ENCODE measurements around the gene SFSWAP. TPM values are rescaled to one million over a fixed set of nuclear protein-coding genes. Genes with fewer than 3 reads are reported as not detected.
A peak's percentile ranks its signal among the peaks of the same experiment; 100 is the strongest.

The SFSWAP gene
- total RNA-seq, 4 donors from 2014 or later = 47.3 to 169 (median 75.6) TPM

- peak in 1 of 3 donors; percentile 24 for DNase-seq
- no peaks in the 10 kb centered on the region for H3K4me1 ChIP-seq
- no peak overlapping the region for H3K4me3 ChIP-seq
- no peaks in the 10 kb centered on the region for H3K27me3 ChIP-seq
- TF ChIP-seq POLR2A (IDR thresholded peaks at IDR 0.05) = no peak
- no peak for TF ChIP-seq CTCF (IDR thresholded peaks at IDR 0.05)
- no peaks in the 10 kb centered on the region for H3K9me3 ChIP-seq
- no peak overlapping the region for H3K27ac ChIP-seq
- H3K36me3 ChIP-seq = no peaks in the 10 kb centered on the region
Observed at GRCh38 chr12:131693149-131693548, 17.7 kb upstream of the SFSWAP start.

- no peak overlapping the region for H3K4me3 ChIP-seq
- H3K9me3 ChIP-seq = no peaks in the 10 kb centered on the region
- H3K4me1 ChIP-seq = no peaks in the 10 kb centered on the region
- no peak for DNase-seq
- no peaks in the 10 kb centered on the region for H3K27me3 ChIP-seq
- H3K27ac ChIP-seq = no peak overlapping the region
- TF ChIP-seq CTCF (IDR thresholded peaks at IDR 0.05) (no peak), POLR2A (IDR thresholded peaks at IDR 0.05) (no peak)
- no peaks in the 10 kb centered on the region for H3K36me3 ChIP-seq
Observed at GRCh38 chr12:131694116-131694838, 16.6 kb upstream of the SFSWAP start.

GRCh38 chr12:131695968-131696367 lies 14.9 kb upstream of the SFSWAP start:
- H3K36me3 ChIP-seq = no peaks in the 10 kb centered on the region
- no peak overlapping the region for H3K4me3 ChIP-seq
- peak in 1 of 3 donors; percentile 25 for DNase-seq
- H3K9me3 ChIP-seq = no peaks in the 10 kb centered on the region
- no peak for TF ChIP-seq POLR2A (IDR thresholded peaks at IDR 0.05)
- no peak for TF ChIP-seq CTCF (IDR thresholded peaks at IDR 0.05)
- H3K4me1 ChIP-seq = no peaks in the 10 kb centered on the region
- H3K27ac ChIP-seq = no peak overlapping the region
- H3K27me3 ChIP-seq = no peaks in the 10 kb centered on the region

GRCh38 chr12:131698286-131698685 lies 12.6 kb upstream of the SFSWAP start:
- no peak overlapping the region for H3K27ac ChIP-seq
- no peaks in the 10 kb centered on the region for H3K36me3 ChIP-seq
- no peak overlapping the region for H3K4me3 ChIP-seq
- H3K9me3 ChIP-seq = peaks cover 0 to 4% (median 0%) of the 10 kb centered on the region in 4 donors
- no peak for TF ChIP-seq POLR2A (IDR thresholded peaks at IDR 0.05)
- no peak for TF ChIP-seq CTCF (IDR thresholded peaks at IDR 0.05)
- H3K4me1 ChIP-seq = no peaks in the 10 kb centered on the region
- H3K27me3 ChIP-seq = no peaks in the 10 kb centered on the region
- DNase-seq = no peak

GRCh38 chr12:131699434-131699833 lies 11.5 kb upstream of the SFSWAP start:
- DNase-seq = no peak
- no peak for TF ChIP-seq POLR2A (IDR thresholded peaks at IDR 0.05)
- no peak for TF ChIP-seq CTCF (IDR thresholded peaks at IDR 0.05)

More at GRCh38 chr12:131699434-131699833, 11.5 kb upstream of the SFSWAP start:
- Histone ChIP-seq H3K27me3 (no peaks in the 10 kb centered on the region), H3K9me3 (peaks cover 0 to 4% (median 0%) of the 10 kb centered on the region in 4 donors), H3K4me3 (no peak overlapping the region), H3K36me3 (no peaks in the 10 kb centered on the region), H3K27ac (no peak overlapping the region), H3K4me1 (no peaks in the 10 kb centered on the region)
